ENCODE results near the gene DIPK2B. TPM values are rescaled to one million over a fixed set of nuclear protein-coding genes. Genes with fewer than 3 reads are reported as not detected.

Gene DIPK2B, protein sequence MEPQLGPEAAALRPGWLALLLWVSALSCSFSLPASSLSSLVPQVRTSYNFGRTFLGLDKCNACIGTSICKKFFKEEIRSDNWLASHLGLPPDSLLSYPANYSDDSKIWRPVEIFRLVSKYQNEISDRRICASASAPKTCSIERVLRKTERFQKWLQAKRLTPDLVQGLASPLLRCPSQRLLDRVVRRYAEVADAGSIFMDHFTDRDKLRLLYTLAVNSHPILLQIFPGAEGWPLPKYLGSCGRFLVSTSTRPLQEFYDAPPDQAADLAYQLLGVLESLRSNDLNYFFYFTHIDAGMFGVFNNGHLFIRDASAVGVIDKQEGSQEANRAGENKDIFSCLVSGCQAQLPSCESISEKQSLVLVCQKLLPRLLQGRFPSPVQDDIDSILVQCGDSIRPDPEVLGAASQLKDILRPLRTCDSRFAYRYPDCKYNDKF
- total RNA-seq, result 10 to 100 TPM in 1 of 4 donors, 1 to 10 TPM in 3; 3.1 to 10.9 (median 6.8) TPM

DNA sequence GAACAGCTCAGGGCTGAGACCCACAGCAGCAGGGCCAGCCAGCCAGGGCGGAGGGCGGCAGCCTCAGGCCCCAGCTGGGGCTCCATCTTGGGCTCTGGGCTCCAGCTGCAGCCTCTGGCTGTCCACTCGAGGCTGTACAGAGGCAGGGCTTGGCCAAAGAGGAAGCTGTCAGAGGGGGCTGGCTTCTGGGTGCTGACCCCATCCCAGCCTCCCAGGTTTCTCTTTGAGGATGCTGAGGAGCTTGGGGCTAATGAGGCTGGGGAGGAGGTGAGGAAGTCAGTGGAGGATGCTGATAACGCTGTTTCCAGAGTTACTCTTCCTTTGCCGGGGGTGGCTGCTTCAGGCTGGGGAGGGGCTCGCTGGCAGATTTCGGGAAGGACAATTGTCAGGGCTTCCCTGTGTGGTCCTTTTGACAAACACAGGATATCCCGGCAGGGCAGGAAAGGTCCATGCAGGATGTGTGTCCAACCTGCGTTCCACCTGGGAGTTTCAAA, at the start of gene DIPK2B:
DIPK2B (minus strand) TSS at position 136 of the 494 bp plus-strand sequence; CDS start at position 86, 50 bp downstream.
- no peak for DNase-seq (ENCODE audit: low spot score in 2 of 2)
- H3K4me3 ChIP-seq (ENCODE audit: low read depth, poor library complexity, severe bottlenecking), result no peak within 1 kb of the TSS
- intact Hi-C loops (cut with DNase I; ENCODE audit: low total_unique reads), result no loop called here
- TF ChIP-seq, protein P1, sequence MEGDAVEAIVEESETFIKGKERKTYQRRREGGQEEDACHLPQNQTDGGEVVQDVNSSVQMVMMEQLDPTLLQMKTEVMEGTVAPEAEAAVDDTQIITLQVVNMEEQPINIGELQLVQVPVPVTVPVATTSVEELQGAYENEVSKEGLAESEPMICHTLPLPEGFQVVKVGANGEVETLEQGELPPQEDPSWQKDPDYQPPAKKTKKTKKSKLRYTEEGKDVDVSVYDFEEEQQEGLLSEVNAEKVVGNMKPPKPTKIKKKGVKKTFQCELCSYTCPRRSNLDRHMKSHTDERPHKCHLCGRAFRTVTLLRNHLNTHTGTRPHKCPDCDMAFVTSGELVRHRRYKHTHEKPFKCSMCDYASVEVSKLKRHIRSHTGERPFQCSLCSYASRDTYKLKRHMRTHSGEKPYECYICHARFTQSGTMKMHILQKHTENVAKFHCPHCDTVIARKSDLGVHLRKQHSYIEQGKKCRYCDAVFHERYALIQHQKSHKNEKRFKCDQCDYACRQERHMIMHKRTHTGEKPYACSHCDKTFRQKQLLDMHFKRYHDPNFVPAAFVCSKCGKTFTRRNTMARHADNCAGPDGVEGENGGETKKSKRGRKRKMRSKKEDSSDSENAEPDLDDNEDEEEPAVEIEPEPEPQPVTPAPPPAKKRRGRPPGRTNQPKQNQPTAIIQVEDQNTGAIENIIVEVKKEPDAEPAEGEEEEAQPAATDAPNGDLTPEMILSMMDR (IDR thresholded peaks at IDR 0.05), result no peak
- no peak for TF ChIP-seq POLR2A (IDR thresholded peaks at IDR 0.05)
- WGBS, 2 donors, result 56 to 69% methylated on average over 3 to 9 of the region's 9 CpGs

DNA sequence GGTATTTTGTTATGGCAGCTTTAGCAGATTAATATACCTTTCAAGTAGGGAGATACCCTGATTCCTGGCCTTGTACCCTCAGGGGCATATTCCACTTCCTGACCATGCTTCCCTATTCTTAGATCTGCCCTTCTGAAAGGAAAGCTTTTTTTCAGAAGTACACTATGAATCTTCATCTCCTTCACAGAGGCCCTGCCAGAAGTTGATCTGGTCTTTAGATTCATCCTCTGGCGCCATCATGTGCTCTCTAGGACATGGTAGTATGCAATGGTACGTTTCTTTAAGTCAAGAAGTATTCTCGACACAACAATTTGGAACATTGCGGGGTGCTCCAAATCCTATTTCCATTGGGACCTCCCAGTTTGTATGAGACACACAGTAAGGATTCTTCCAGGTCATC, 39.6 kb upstream of the DIPK2B start:
- no peak for TF ChIP-seq POLR2A (IDR thresholded peaks at IDR 0.05)
- TF ChIP-seq, protein P1 (IDR thresholded peaks at IDR 0.05), result no peak
- H3K4me3 ChIP-seq (ENCODE audit: low read depth, poor library complexity, severe bottlenecking), result no peak overlapping the region

DNA sequence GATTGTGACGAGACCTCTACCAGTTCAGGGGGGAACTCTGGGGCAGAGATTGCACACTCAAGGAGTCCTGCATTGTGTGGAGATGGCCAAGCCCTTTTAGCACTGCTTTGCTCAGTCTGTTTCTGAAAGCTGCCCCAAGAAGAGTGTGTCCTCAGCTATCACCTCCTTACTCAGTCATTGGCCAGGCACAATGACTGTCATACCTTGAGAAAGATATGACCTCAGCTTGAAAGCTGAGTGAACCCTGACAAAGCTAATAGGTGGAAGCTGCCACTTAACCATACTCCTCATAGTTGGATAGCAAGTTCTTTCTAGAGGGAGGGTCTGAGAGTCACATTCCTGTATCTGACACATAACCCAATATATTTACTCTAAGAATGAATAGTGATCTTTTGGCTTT, 37.8 kb upstream of the DIPK2B start:
- WGBS, 2 donors, result 50 to 89% methylated on average over 1 of the region's 1 CpG
- no peak for DNase-seq (ENCODE audit: low spot score in 2 of 2)
- no peak overlapping the region for H3K4me3 ChIP-seq (ENCODE audit: low read depth, poor library complexity, severe bottlenecking)
- TF ChIP-seq, protein P1 (IDR thresholded peaks at IDR 0.05), result no peak
- no peak for TF ChIP-seq POLR2A (IDR thresholded peaks at IDR 0.05)
- intact Hi-C loops (cut with DNase I; ENCODE audit: low total_unique reads), result no loop called here

More for the DNA sequence above, 39.6 kb upstream of the DIPK2B start:
- intact Hi-C loops (cut with DNase I; ENCODE audit: low total_unique reads), result no loop called here
- WGBS, 2 donors, result 80 to 93% methylated on average over 4 of the region's 4 CpGs
- no peak for DNase-seq (ENCODE audit: low spot score in 2 of 2)

DNA sequence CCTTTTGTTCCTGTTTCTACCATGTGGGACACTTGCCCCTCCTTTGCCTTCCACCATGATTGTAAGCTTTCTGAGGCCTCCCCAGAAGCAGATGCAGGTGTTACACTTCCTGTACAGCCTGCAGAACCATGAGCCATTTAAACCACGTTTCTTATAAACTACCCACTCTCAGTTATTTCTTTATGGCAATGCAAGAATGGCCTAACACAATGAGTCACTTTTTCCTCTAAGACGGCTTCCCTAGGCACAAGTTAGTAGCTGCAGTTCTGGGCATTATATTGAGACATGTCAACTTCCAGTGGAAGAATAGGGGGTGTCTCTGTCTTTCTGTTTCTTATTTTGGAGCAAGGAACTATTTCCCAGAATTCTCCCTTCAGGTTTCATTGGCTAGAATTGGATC, 32.9 kb upstream of the DIPK2B start:
- WGBS, 2 donors, result 48 to 61% methylated on average over 2 of the region's 2 CpGs
- DNase-seq (ENCODE audit: low spot score in 2 of 2), result no peak
- H3K4me3 ChIP-seq (ENCODE audit: low read depth, poor library complexity, severe bottlenecking), result no peak overlapping the region
- TF ChIP-seq POLR2A (IDR thresholded peaks at IDR 0.05), result no peak
- TF ChIP-seq, protein P1 (IDR thresholded peaks at IDR 0.05), result no peak
- intact Hi-C loops (cut with DNase I; ENCODE audit: low total_unique reads), result no loop called here

DNA sequence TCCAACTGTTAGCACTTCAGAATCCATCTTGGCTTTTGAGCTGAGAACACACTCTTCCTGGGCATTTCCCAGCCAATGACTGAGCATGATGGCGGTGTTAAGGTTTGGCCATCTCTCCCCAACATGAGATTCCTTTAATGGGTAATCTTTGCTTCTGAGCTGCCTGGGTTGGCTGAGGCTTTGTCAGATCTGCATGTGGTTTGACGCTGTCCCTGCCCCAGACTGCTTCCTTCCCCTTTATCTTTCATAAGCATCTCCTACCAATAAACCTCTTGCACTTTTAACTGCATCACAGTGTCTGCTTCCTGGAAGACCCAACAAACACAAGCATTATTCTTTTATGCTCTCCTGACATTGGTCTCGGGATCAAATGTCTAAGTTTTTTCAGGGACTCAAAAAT, 31.5 kb upstream of the DIPK2B start:
- TF ChIP-seq, protein P1 (IDR thresholded peaks at IDR 0.05), result no peak
- TF ChIP-seq POLR2A (IDR thresholded peaks at IDR 0.05), result no peak
- H3K4me3 ChIP-seq (ENCODE audit: low read depth, poor library complexity, severe bottlenecking), result no peak overlapping the region
- intact Hi-C loops (cut with DNase I; ENCODE audit: low total_unique reads), result no loop called here
- WGBS, 2 donors, result 68 to 77% methylated on average over 3 of the region's 3 CpGs
- no peak for DNase-seq (ENCODE audit: low spot score in 2 of 2)

Measured in lower leg skin (tissue), 4 donors.